Mucosa of gallbladder (tissue), 1 donor: ENCODE data around the gene PTGES3L. TPM values are rescaled to one million over a fixed set of nuclear protein-coding genes. Genes with fewer than 3 reads are reported as not detected.
"Not testable (repeated sequence)": the region's sequence is repeated elsewhere in the genome, so short reads cannot be mapped to it uniquely, and the experiment has no call there.

Experiments
- DNase-seq: peaks from one replicate; pipeline ENCODE4 v3.0.0-alpha.2; 2020; ENCODE audit warnings: low spot score
- total RNA-seq: library from RNA; stranded (reverse); gene quantifications from one replicate; pipeline ENCODE4 v1.2.1, GENCODE V29; 2021
- donor health status: DM: no; HTN: no; CAD: no.

PTGES3L gene
- total RNA-seq, 1 donor from 2014 or later: 4.7 TPM

DNA sequence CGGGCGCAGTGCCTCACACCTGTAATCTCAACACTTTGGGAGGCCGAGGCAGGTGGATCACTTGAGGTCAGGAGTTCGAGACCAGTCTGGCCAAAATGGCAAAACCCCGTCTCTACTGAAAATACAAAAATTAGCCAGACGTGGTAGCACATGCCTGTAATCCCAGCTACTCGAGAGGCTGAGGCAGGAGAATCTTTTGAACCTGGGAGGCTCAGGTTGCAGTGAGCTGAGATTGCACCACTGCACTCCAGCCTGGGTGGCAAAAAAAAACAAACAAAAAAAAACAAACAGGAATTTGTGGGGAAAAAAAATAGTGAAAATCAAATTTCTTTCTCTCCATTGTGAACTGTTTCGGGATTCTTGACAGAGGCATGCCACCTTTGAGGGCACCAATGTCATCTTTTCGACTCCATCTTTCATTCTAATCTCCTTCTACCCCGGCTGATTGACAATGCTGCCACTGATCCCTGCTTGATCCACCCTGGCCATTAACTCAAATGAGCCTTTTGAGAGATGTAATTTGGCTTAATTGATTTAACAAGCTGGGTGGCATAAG is 60.3 kb downstream of the PTGES3L start:
- DNase-seq: not testable (repeated sequence)

DNA sequence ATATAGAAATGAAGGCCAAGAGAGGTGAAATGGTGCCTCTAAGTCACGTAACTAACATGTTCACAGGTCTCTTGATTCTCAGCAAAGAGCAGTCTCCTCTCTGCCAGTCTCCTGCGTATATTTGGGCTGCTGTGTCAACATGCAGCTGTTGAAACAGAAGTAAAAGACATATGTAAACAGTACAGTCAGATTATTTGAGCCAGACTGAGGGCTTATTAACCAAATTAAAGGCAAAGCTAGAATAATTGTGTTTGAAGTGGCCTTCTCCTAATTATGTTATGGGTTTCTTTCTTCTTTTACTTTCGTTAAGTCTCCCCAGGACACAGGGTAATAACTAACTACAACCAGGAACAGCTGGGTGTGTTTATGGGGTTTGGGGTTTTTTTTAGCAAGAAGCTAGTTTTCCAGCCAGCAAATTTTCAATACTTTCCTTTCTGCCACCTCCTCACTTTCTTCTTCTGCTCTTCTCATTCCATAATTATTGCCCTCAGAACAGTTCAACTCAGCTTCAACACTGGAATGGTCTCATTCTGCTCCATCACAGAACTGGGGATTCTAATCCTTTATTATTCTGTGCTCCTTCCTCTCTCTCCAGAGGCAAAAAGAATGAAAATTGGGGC is 60.9 kb downstream of the PTGES3L start:
- no peak for DNase-seq

Other genes with a start within 250 kb of the PTGES3L start
- 50.4 TPM for gene EZH1, start 235.0 kb downstream of the PTGES3L start, total RNA-seq
- gene RAMP2, start 218.9 kb downstream of the PTGES3L start, total RNA-seq: 22.7 TPM
- 57.1 TPM for gene VPS25, start 206.6 kb downstream of the PTGES3L start, total RNA-seq
- gene WNK4, start 199.5 kb downstream of the PTGES3L start, total RNA-seq: 0.37 TPM
- gene COA3, start 181.4 kb downstream of the PTGES3L start, total RNA-seq: 78.0 TPM
- 0.89 TPM for gene CNTD1, start 181.2 kb downstream of the PTGES3L start, total RNA-seq
- gene BECN1, start 155.8 kb downstream of the PTGES3L start, total RNA-seq: 71.3 TPM
- gene PSME3, start 146.7 kb downstream of the PTGES3L start, total RNA-seq: 88.5 TPM
- 1.4 TPM for gene AOC2, start 135.5 kb downstream of the PTGES3L start, total RNA-seq
- gene AOC3, start 128.9 kb downstream of the PTGES3L start, total RNA-seq: 125 TPM
- 17.3 TPM for gene G6PC1, start 79.3 kb downstream of the PTGES3L start, total RNA-seq
- gene AARSD1, start 15.6 kb downstream of the PTGES3L start, total RNA-seq: 28.2 TPM
- 26.0 TPM for gene RUNDC1, start 485 bp upstream of the PTGES3L start, total RNA-seq
- gene RPL27, start 18.3 kb upstream of the PTGES3L start, total RNA-seq: 611 TPM
- gene IFI35, start 26.7 kb upstream of the PTGES3L start, total RNA-seq: 27.0 TPM
- gene VAT1, start 42.3 kb upstream of the PTGES3L start, total RNA-seq: 122 TPM
- gene RND2, start 45.2 kb upstream of the PTGES3L start, total RNA-seq: 2.8 TPM
- 5.8 TPM for gene BRCA1, start 145.3 kb upstream of the PTGES3L start, total RNA-seq
- 119 TPM for gene NBR1, start 191.1 kb upstream of the PTGES3L start, total RNA-seq
- gene TMEM106A, start 231.8 kb upstream of the PTGES3L start, total RNA-seq: 10.8 TPM
- not detected for gene CCDC200, start 248.5 kb upstream of the PTGES3L start, total RNA-seq